ENCODE data around the gene COL17A1.

The COL17A1 gene

GRCh38 chr10:104103956-104104355 is 18.3 kb upstream of the COL17A1 start:
- no peaks in the 10 kb centered on the region for H4K20me1 ChIP-seq (ENCODE audit: insufficient read depth, low read length)
- no peaks in the 10 kb centered on the region for H3K27me3 ChIP-seq (ENCODE audit: insufficient read depth, low read length)
- H3K9ac ChIP-seq (ENCODE audit: low read length): no peak overlapping the region
- no peak overlapping the region for H3K27ac ChIP-seq (ENCODE audit: low read depth, low read length, poor library complexity, severe bottlenecking)
- no peak overlapping the region for H2AFZ ChIP-seq (ENCODE audit: low read length)
- no peaks in the 10 kb centered on the region for H3F3A ChIP-seq (ENCODE audit: insufficient read depth, low read length)
- H3K9me3 ChIP-seq (ENCODE audit: low read length): no peaks in the 10 kb centered on the region
- no peak for TF ChIP-seq EZH2 (IDR thresholded peaks at IDR 0.05; ENCODE audit: borderline replicate concordance, low read length)
- TF ChIP-seq, protein P1, sequence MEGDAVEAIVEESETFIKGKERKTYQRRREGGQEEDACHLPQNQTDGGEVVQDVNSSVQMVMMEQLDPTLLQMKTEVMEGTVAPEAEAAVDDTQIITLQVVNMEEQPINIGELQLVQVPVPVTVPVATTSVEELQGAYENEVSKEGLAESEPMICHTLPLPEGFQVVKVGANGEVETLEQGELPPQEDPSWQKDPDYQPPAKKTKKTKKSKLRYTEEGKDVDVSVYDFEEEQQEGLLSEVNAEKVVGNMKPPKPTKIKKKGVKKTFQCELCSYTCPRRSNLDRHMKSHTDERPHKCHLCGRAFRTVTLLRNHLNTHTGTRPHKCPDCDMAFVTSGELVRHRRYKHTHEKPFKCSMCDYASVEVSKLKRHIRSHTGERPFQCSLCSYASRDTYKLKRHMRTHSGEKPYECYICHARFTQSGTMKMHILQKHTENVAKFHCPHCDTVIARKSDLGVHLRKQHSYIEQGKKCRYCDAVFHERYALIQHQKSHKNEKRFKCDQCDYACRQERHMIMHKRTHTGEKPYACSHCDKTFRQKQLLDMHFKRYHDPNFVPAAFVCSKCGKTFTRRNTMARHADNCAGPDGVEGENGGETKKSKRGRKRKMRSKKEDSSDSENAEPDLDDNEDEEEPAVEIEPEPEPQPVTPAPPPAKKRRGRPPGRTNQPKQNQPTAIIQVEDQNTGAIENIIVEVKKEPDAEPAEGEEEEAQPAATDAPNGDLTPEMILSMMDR (IDR thresholded peaks at IDR 0.05; ENCODE audit: low read length): no peak
- no peaks in the 10 kb centered on the region for H3K36me3 ChIP-seq (ENCODE audit: insufficient read depth, low read length)
- H3K9me2 ChIP-seq (ENCODE audit: low read depth, low read length): no peaks in the 10 kb centered on the region
- H3K4me3 ChIP-seq (ENCODE audit: low read depth, low read length, poor library complexity, severe bottlenecking): no peak overlapping the region
- H3K79me2 ChIP-seq (ENCODE audit: insufficient read depth, low read length): no peaks in the 10 kb centered on the region
- no peak overlapping the region for H3K4me2 ChIP-seq (ENCODE audit: low read length)
- H3K4me1 ChIP-seq (ENCODE audit: insufficient read depth, low read length, severe bottlenecking): no peaks in the 10 kb centered on the region

DNA sequence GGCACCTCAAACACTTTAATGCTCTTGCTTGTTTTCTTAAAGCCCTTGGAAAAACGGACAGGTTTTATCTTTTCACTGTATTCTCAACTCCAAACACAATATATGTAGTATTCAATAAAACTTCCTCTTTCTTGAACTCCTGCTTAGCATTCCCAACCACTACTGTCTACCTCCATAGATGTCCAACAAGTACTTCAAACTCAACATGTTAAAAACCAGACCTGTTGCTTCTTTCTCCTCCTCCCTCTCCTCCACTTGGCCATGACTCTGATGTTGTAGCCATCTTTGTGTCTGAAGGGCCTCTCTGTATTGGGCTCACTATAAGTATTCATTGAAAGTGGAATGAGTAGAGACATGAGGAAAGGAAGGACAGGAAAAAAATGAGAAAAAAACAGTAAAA is 16.2 kb upstream of the COL17A1 start:
- H3K79me2 ChIP-seq (ENCODE audit: insufficient read depth, low read length): no peaks in the 10 kb centered on the region
- H3K4me2 ChIP-seq (ENCODE audit: low read length): no peak overlapping the region
- no peaks in the 10 kb centered on the region for H3K27me3 ChIP-seq (ENCODE audit: insufficient read depth, low read length)
- H3K36me3 ChIP-seq (ENCODE audit: insufficient read depth, low read length): no peaks in the 10 kb centered on the region
- TF ChIP-seq EZH2 (IDR thresholded peaks at IDR 0.05; ENCODE audit: borderline replicate concordance, low read length): no peak
- TF ChIP-seq, protein P1 (IDR thresholded peaks at IDR 0.05; ENCODE audit: low read length): no peak
- no peak overlapping the region for H3K4me3 ChIP-seq (ENCODE audit: low read depth, low read length, poor library complexity, severe bottlenecking)
- no peak overlapping the region for H3K9ac ChIP-seq (ENCODE audit: low read length)
- no peaks in the 10 kb centered on the region for H3F3A ChIP-seq (ENCODE audit: insufficient read depth, low read length)
- no peak overlapping the region for H3K27ac ChIP-seq (ENCODE audit: low read depth, low read length, poor library complexity, severe bottlenecking)
- no peak overlapping the region for H2AFZ ChIP-seq (ENCODE audit: low read length)
- peaks cover 4% of the 10 kb centered on the region; the same call in 1 of the 2 replicates for H3K9me3 ChIP-seq (ENCODE audit: low read length)
- H3K4me1 ChIP-seq (ENCODE audit: insufficient read depth, low read length, severe bottlenecking): no peaks in the 10 kb centered on the region
- H3K9me2 ChIP-seq (ENCODE audit: low read depth, low read length): no peaks in the 10 kb centered on the region
- no peaks in the 10 kb centered on the region for H4K20me1 ChIP-seq (ENCODE audit: insufficient read depth, low read length)

DNA sequence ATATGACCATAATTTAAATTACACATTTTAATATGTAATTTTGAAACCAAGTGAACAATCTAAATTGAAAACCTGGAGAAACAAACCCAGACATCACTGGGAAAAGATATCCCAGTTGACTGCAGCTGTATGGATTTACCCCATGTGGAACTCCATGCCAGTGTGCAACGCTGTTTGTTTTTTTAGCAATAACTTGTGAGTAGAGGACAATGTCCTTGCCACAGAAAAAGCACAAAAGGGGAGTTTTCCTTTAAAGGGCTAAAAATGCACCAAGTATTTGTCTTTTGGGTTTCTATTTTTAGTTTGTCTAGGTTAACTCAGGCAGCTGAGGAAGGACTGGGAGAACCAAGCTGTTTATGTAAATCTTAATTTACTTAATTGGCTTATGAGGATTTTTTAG is 15.1 kb upstream of the COL17A1 start:
- Histone ChIP-seq H3K4me2 (ENCODE audit: low read length) (no peak overlapping the region), H3F3A (ENCODE audit: insufficient read depth, low read length) (no peaks in the 10 kb centered on the region), H3K9me3 (ENCODE audit: low read length) (peaks cover 8% of the 10 kb centered on the region; the same call in 1 of the 2 replicates), H3K27ac (ENCODE audit: low read depth, low read length, poor library complexity, severe bottlenecking) (no peak overlapping the region), H3K27me3 (ENCODE audit: insufficient read depth, low read length) (no peaks in the 10 kb centered on the region), H2AFZ (ENCODE audit: low read length) (no peak overlapping the region), H4K20me1 (ENCODE audit: insufficient read depth, low read length) (no peaks in the 10 kb centered on the region), H3K9me2 (ENCODE audit: low read depth, low read length) (no peaks in the 10 kb centered on the region), H3K79me2 (ENCODE audit: insufficient read depth, low read length) (no peaks in the 10 kb centered on the region), H3K4me3 (ENCODE audit: low read depth, low read length, poor library complexity, severe bottlenecking) (no peak overlapping the region), H3K9ac (ENCODE audit: low read length) (no peak overlapping the region), H3K36me3 (ENCODE audit: insufficient read depth, low read length) (no peaks in the 10 kb centered on the region), H3K4me1 (ENCODE audit: insufficient read depth, low read length, severe bottlenecking) (no peaks in the 10 kb centered on the region)
- TF ChIP-seq EZH2 (IDR thresholded peaks at IDR 0.05; ENCODE audit: borderline replicate concordance, low read length): no peak
- TF ChIP-seq, protein P1 (IDR thresholded peaks at IDR 0.05; ENCODE audit: low read length): no peak
